IPS-18a (cell line): ENCODE data around the gene NUP210.

Source experiments
- H3K27ac ChIP-seq: one replicate; pipeline ENCODE4 v1.5.1; 2013; ENCODE audit warnings: low read length
- H3K27me3 ChIP-seq: one replicate; pipeline ENCODE4 v1.6.1; 2013; ENCODE audit warnings: mild to moderate bottlenecking, low read length; ENCODE audit not compliant: control insufficient read depth, insufficient read depth
- H3K36me3 ChIP-seq: one replicate; pipeline ENCODE4 v1.6.1; 2013; ENCODE audit warnings: low read depth, low read length; ENCODE audit not compliant: control insufficient read depth
- H3K4me1 ChIP-seq: one replicate; pipeline ENCODE4 v1.6.1; 2013; ENCODE audit warnings: low read depth, low read length; ENCODE audit not compliant: control insufficient read depth
- H3K4me3 ChIP-seq: one replicate; pipeline ENCODE4 v1.5.1; 2013; ENCODE audit warnings: low read length
- H3K9ac ChIP-seq: one replicate; pipeline ENCODE4 v1.6.1; 2013; ENCODE audit warnings: mild to moderate bottlenecking, low read length, moderate library complexity
- H3K9me3 ChIP-seq: one replicate; pipeline ENCODE4 v1.6.1; 2013; ENCODE audit warnings: low read depth, low read length; ENCODE audit not compliant: control insufficient read depth

NUP210 gene

GRCh38 chr3:13353506-13353905, 66.6 kb downstream of the NUP210 start:
- Histone ChIP-seq H3K27ac (no peak overlapping the region), H3K36me3 (peaks cover 37% of the 10 kb centered on the region)

GRCh38 chr3:13352621-13353131, 67.4 kb downstream of the NUP210 start:
- H3K27me3 ChIP-seq = no peaks in the 10 kb centered on the region
- H3K9me3 ChIP-seq = no peaks in the 10 kb centered on the region
- H3K27ac ChIP-seq = no peak overlapping the region
- peaks cover 29% of the 10 kb centered on the region for H3K36me3 ChIP-seq
- no peak overlapping the region for H3K9ac ChIP-seq
- peaks cover 25% of the 10 kb centered on the region for H3K4me1 ChIP-seq
- H3K4me3 ChIP-seq = no peak overlapping the region

More at GRCh38 chr3:13353506-13353905, 66.6 kb downstream of the NUP210 start:
- H3K9ac ChIP-seq = no peak overlapping the region
- H3K4me1 ChIP-seq = peaks cover 17% of the 10 kb centered on the region
- no peak overlapping the region for H3K4me3 ChIP-seq
- no peaks in the 10 kb centered on the region for H3K27me3 ChIP-seq
- no peaks in the 10 kb centered on the region for H3K9me3 ChIP-seq

GRCh38 chr3:13349823-13350222, 70.3 kb downstream of the NUP210 start:
- H3K36me3 ChIP-seq = peaks cover 16% of the 10 kb centered on the region
- no peaks in the 10 kb centered on the region for H3K27me3 ChIP-seq
- no peak overlapping the region for H3K27ac ChIP-seq
- no peaks in the 10 kb centered on the region for H3K9me3 ChIP-seq
- H3K9ac ChIP-seq = no peak overlapping the region
- H3K4me1 ChIP-seq = peaks cover 52% of the 10 kb centered on the region
- H3K4me3 ChIP-seq = no peak overlapping the region

DNA sequence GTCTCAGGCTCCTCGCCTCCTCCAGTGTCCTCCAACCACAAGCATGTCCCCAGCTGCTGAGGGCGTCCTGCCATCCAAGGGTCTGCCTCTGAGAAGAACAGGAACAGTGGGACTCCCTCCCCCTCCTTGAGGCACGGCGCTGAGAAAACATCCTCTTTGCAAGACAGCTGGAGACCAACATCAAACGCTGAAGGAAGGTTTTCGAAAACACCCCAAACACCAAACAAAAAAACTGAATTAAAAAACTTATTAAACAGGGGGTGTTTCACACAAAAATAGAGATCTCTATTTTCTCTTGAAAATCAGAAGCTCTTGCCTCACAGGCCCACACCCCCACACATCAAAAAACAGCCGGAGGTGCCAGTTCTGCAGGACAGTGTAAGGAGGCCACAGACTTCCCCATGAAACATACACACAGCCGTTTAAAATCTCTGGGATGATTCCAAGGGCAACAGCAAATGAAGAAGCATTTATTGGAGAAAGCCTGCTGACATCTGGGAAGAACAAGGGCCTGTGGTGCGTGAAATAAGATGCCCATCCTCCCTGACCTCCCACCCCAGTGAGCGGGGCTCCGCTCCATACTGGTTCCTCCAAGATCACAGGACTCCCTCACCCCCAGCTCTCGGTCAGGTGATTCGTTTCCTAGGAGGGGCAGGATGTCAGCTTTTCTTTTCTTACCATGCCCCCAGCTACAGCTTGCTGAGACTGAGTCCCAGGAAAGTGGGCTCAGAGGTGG, 71.3 kb downstream of the NUP210 start:
- Histone ChIP-seq H3K27ac (peak overlapping the region; percentile 32), H3K9me3 (no peaks in the 10 kb centered on the region)

GRCh38 chr3:13348100-13348499, 72.0 kb downstream of the NUP210 start:
- Histone ChIP-seq H3K4me3 (peak overlapping the region; percentile 34), H3K9me3 (no peaks in the 10 kb centered on the region), H3K27me3 (no peaks in the 10 kb centered on the region), H3K27ac (peak overlapping the region; percentile 72), H3K36me3 (peaks cover 9% of the 10 kb centered on the region), H3K9ac (peak overlapping the region; percentile 38), H3K4me1 (peaks cover 54% of the 10 kb centered on the region)

More for the DNA sequence above, 71.3 kb downstream of the NUP210 start:
- peak overlapping the region; percentile 34 for H3K4me3 ChIP-seq
- no peaks in the 10 kb centered on the region for H3K27me3 ChIP-seq
- peaks cover 54% of the 10 kb centered on the region for H3K4me1 ChIP-seq
- H3K36me3 ChIP-seq = peaks cover 15% of the 10 kb centered on the region
- H3K9ac ChIP-seq = no peak overlapping the region

- Histone ChIP-seq H3K27ac (peak overlapping the region; percentile 72), H3K4me3 (peak overlapping the region; percentile 34), H3K36me3 (peaks cover 6% of the 10 kb centered on the region), H3K9me3 (no peaks in the 10 kb centered on the region), H3K27me3 (no peaks in the 10 kb centered on the region), H3K4me1 (peaks cover 54% of the 10 kb centered on the region), H3K9ac (peak overlapping the region; percentile 38)
Measured at GRCh38 chr3:13347390-13347950, 72.7 kb downstream of the NUP210 start.

GRCh38 chr3:13346481-13347389, 73.4 kb downstream of the NUP210 start:
- Histone ChIP-seq H3K27ac (peak overlapping the region; percentile 72), H3K4me1 (peaks cover 54% of the 10 kb centered on the region), H3K4me3 (peak overlapping the region; percentile 34), H3K9ac (peak overlapping the region; percentile 38), H3K36me3 (peaks cover under 1% of the 10 kb centered on the region), H3K9me3 (no peaks in the 10 kb centered on the region), H3K27me3 (no peaks in the 10 kb centered on the region)

- Histone ChIP-seq H3K4me1 (peaks cover 54% of the 10 kb centered on the region), H3K36me3 (peaks cover 5% of the 10 kb centered on the region), H3K27ac (no peak overlapping the region), H3K27me3 (no peaks in the 10 kb centered on the region), H3K9me3 (no peaks in the 10 kb centered on the region), H3K4me3 (no peak overlapping the region), H3K9ac (no peak overlapping the region)
Measured at GRCh38 chr3:13345772-13346171, 74.3 kb downstream of the NUP210 start.

DNA sequence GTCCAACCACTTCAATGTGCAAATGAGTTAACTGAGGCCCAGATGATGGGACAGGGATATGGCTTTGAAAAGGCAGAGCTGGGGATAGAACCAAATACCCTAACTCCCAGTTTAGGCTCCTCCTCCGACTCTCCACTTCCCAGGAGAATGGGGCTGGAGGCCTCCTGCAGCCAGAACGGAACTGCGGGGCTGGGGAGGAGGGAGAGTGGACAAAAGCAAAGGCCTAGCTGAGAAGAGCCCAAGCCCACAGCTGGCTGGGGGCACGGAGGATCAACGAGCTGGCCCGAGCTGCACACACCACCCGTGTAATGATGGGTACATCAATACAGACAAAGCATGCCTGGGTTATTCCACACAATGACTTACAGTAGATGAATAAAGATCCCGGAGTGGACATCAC, 74.8 kb downstream of the NUP210 start:
- Histone ChIP-seq H3K36me3 (peaks cover 5% of the 10 kb centered on the region), H3K27ac (no peak overlapping the region), H3K27me3 (no peaks in the 10 kb centered on the region), H3K9ac (no peak overlapping the region), H3K4me3 (no peak overlapping the region), H3K9me3 (no peaks in the 10 kb centered on the region), H3K4me1 (peaks cover 54% of the 10 kb centered on the region)

- Histone ChIP-seq H3K4me3 (no peak overlapping the region), H3K4me1 (peaks cover 49% of the 10 kb centered on the region)
Measured at GRCh38 chr3:13344663-13345062, 75.5 kb downstream of the NUP210 start.

GRCh38 chr3:13343601-13344000, 76.5 kb downstream of the NUP210 start:
- Histone ChIP-seq H3K36me3 (peaks cover 10% of the 10 kb centered on the region), H3K27me3 (no peaks in the 10 kb centered on the region), H3K4me3 (no peak overlapping the region), H3K27ac (no peak overlapping the region), H3K4me1 (peaks cover 39% of the 10 kb centered on the region), H3K9ac (no peak overlapping the region), H3K9me3 (no peaks in the 10 kb centered on the region)

More at GRCh38 chr3:13344663-13345062, 75.5 kb downstream of the NUP210 start:
- H3K27ac ChIP-seq = no peak overlapping the region
- no peaks in the 10 kb centered on the region for H3K9me3 ChIP-seq
- H3K36me3 ChIP-seq = peaks cover 5% of the 10 kb centered on the region
- H3K9ac ChIP-seq = no peak overlapping the region
- no peaks in the 10 kb centered on the region for H3K27me3 ChIP-seq
